ENCODE measurements around the gene SCARB2.

SCARB2 gene

GRCh38 chr4:76232681-76233080 lies 19.1 kb upstream of the SCARB2 start:
- DNase-seq (ENCODE audit: low read depth in 1 of 2, low spot score in 1 of 2), result no peak

- no peak for DNase-seq (ENCODE audit: low read depth in 1 of 2, low spot score in 1 of 2)
Measured at GRCh38 chr4:76226418-76226817, 12.8 kb upstream of the SCARB2 start.

- no peak for DNase-seq (ENCODE audit: low read depth in 1 of 2, low spot score in 1 of 2)
Measured at GRCh38 chr4:76224171-76224570, 10.5 kb upstream of the SCARB2 start.

GRCh38 chr4:76219299-76220055 lies 5.9 kb upstream of the SCARB2 start:
- no peak for DNase-seq (ENCODE audit: low read depth in 1 of 2, low spot score in 1 of 2)

- no peak for DNase-seq (ENCODE audit: low read depth in 1 of 2, low spot score in 1 of 2)
Measured at GRCh38 chr4:76216975-76217814, 3.6 kb upstream of the SCARB2 start.

GRCh38 chr4:76216524-76216923 lies 2.9 kb upstream of the SCARB2 start:
- DNase-seq (ENCODE audit: low read depth in 1 of 2, low spot score in 1 of 2), result no peak

GRCh38 chr4:76215077-76215476 lies 1.5 kb upstream of the SCARB2 start:
- no peak for DNase-seq (ENCODE audit: low read depth in 1 of 2, low spot score in 1 of 2)

GRCh38 chr4:76214177-76214675 lies 602 bp upstream of the SCARB2 start:
- peak; percentile 34 to 41 for DNase-seq (ENCODE audit: low read depth in 1 of 2, low spot score in 1 of 2)

- no peak for DNase-seq (ENCODE audit: low read depth in 1 of 2, low spot score in 1 of 2)
Measured at GRCh38 chr4:76212851-76213414, 691 bp downstream of the SCARB2 start.

GRCh38 chr4:76211769-76212708 lies 1.6 kb downstream of the SCARB2 start:
- no peak for DNase-seq (ENCODE audit: low read depth in 1 of 2, low spot score in 1 of 2)

- DNase-seq (ENCODE audit: low read depth in 1 of 2, low spot score in 1 of 2), result no peak
Measured at GRCh38 chr4:76210452-76210851, 3.2 kb downstream of the SCARB2 start.

- DNase-seq (ENCODE audit: low read depth in 1 of 2, low spot score in 1 of 2), result no peak
Measured at GRCh38 chr4:76209881-76210280, 3.7 kb downstream of the SCARB2 start.

GRCh38 chr4:76208005-76208765 lies 5.4 kb downstream of the SCARB2 start:
- no peak for DNase-seq (ENCODE audit: low read depth in 1 of 2, low spot score in 1 of 2)

- no peak for DNase-seq (ENCODE audit: low read depth in 1 of 2, low spot score in 1 of 2)
Measured at GRCh38 chr4:76207549-76207948, 6.1 kb downstream of the SCARB2 start.

- no peak for DNase-seq (ENCODE audit: low read depth in 1 of 2, low spot score in 1 of 2)
Measured at GRCh38 chr4:76206222-76206942, 7.2 kb downstream of the SCARB2 start.

GRCh38 chr4:76205476-76205875 lies 8.1 kb downstream of the SCARB2 start:
- no peak for DNase-seq (ENCODE audit: low read depth in 1 of 2, low spot score in 1 of 2)

- DNase-seq (ENCODE audit: low read depth in 1 of 2, low spot score in 1 of 2), result no peak
Measured at GRCh38 chr4:76204936-76205335, 8.7 kb downstream of the SCARB2 start.

GRCh38 chr4:76203541-76203940 lies 10.1 kb downstream of the SCARB2 start:
- no peak for DNase-seq (ENCODE audit: low read depth in 1 of 2, low spot score in 1 of 2)

GRCh38 chr4:76201276-76201675 lies 12.3 kb downstream of the SCARB2 start:
- DNase-seq (ENCODE audit: low read depth in 1 of 2, low spot score in 1 of 2), result no peak
